Thoracic aorta (tissue), 2 donors: Measurements from ENCODE around the gene NTSR1. TPM values are rescaled to one million over a fixed set of nuclear protein-coding genes. Genes with fewer than 3 reads are reported as not detected.

ENCODE experiments used
- ATAC-seq: fragments of 150-250 bp; one replicate; pipeline ENCODE4 v1.8.0; 2017; ENCODE audit warnings: low read depth; ENCODE audit not compliant: insufficient number of reproducible peaks, low FRiP score
- DNase-seq: peaks from one replicate; pipeline ENCODE4 v3.0.0-alpha.2; 2020; ENCODE audit warnings: low spot score
- H3K27ac ChIP-seq, 2 donors: fragments of 200-600 bp; sonication (generic); 1 replicate in 1 of 2; 2 replicates in 1 of 2; pipeline ENCODE4 v1.5.1; 2016; ENCODE audit warnings: mild to moderate bottlenecking in 2 of 2, moderate library complexity in 2 of 2
- H3K27me3 ChIP-seq: fragments of 200-600 bp; sonication (generic); replicated peaks from 2 replicates; pipeline ENCODE4 v1.6.0; 2016; ENCODE audit warnings: mild to moderate bottlenecking; ENCODE audit not compliant: insufficient read depth
- H3K36me3 ChIP-seq: fragments of 200-600 bp; sonication (generic); one replicate; pipeline ENCODE4 v1.5.1; 2016
- H3K4me1 ChIP-seq, 2 donors: fragments of 200-600 bp; sonication (generic); 1 replicate in 1 of 2; 2 replicates in 1 of 2; pipeline versions ENCODE4 v1.5.1 to v1.6.0; 2016; ENCODE audit warnings: low read depth in 2 of 2, mild to moderate bottlenecking in 1 of 2; ENCODE audit not compliant: control insufficient read depth in 1 of 2
- H3K4me3 ChIP-seq: fragments of 200-600 bp; sonication (generic); 2 replicates; pipeline ENCODE4 v1.5.1; 2016; ENCODE audit warnings: mild to moderate bottlenecking
- H3K9me3 ChIP-seq: fragments of 200-600 bp; sonication (generic); 2 replicates; pipeline ENCODE4 v1.5.1; 2016
- total RNA-seq, 2 donors: library from RNA; depleted of rRNA; stranded (reverse); fragments of >200 nt; gene quantifications; one replicate each; pipeline versions ENCODE4 v1.1.0 to v1.2.3, GENCODE V29; 2016
- TF ChIP-seq, protein P1 (sequence below): fragments of 200-600 bp; sonication (generic); IDR thresholded peaks from one replicate; pipeline ENCODE4 v1.5.1; 2019; ENCODE audit warnings: antibody characterized with exemption

NTSR1 gene
- total RNA-seq, 2 donors from 2014 or later: not detected

DNA sequence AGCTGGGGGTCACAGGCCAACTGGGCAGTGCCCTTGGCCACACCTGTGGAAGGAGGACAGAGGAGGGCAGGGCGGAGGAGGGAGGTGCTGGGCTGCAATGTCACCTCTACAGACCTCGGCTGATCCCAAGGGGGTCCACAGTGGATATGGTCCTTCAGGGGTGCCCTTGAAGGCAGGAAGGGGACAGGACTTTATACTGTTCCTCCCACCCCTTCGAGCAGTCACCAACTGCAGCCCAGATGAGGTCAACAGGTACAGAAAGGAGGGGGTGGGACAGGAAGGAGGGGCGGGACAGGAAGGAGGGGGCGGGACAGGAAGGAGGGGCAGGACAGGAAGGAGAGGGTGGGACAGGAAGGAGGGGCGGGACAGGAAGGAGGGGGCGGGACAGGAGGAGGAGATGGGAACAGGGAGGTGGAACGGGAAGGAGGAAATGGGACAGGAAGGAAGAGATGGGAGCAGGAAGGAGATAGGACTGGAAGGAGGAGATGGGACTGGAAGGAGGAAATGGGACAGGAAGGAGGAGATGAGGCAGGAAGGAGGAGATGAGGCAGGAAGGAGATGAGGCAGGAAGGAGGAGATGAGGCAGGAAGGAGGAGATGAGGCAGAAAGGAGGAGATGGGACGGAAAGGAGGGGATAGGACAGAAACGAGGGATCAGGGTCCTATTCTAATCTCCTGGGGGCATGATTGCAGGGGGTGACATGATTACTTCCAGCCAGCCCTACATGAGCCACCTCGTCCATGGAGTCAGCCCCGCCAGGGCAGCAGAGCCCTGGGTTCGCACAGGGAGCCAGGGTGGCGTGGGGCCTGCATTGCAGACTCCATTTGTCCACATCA, 68.3 kb downstream of the NTSR1 start:
- H3K27ac ChIP-seq: no peak overlapping the region
- H3K36me3 ChIP-seq: no peaks in the 10 kb centered on the region
- no peaks in the 10 kb centered on the region for H3K27me3 ChIP-seq
- DNase-seq (no peak), ATAC-seq (no peak)
- H3K9me3 ChIP-seq: no peaks in the 10 kb centered on the region
- H3K4me3 ChIP-seq: no peak overlapping the region
- H3K4me1 ChIP-seq: peaks cover 4 to 11% of the 10 kb centered on the region in 2 donors
- TF ChIP-seq, protein P1, sequence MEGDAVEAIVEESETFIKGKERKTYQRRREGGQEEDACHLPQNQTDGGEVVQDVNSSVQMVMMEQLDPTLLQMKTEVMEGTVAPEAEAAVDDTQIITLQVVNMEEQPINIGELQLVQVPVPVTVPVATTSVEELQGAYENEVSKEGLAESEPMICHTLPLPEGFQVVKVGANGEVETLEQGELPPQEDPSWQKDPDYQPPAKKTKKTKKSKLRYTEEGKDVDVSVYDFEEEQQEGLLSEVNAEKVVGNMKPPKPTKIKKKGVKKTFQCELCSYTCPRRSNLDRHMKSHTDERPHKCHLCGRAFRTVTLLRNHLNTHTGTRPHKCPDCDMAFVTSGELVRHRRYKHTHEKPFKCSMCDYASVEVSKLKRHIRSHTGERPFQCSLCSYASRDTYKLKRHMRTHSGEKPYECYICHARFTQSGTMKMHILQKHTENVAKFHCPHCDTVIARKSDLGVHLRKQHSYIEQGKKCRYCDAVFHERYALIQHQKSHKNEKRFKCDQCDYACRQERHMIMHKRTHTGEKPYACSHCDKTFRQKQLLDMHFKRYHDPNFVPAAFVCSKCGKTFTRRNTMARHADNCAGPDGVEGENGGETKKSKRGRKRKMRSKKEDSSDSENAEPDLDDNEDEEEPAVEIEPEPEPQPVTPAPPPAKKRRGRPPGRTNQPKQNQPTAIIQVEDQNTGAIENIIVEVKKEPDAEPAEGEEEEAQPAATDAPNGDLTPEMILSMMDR: no peak

DNA sequence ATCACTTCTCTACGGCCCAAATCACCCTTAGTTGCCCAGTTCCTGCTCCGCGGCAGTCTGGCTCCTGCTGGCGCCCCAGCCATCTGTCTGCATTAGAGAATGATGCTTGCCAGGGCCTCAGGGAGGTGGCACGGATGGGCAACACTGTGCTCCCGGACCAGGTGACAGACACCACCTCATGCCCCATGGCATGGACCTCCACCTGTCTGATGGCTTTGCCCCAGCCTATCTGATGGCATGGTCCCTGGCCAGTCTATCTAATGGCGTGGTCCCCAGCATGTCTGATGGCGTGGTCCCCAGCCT, 68.8 kb downstream of the NTSR1 start:
- Histone ChIP-seq H3K27me3 (no peaks in the 10 kb centered on the region), H3K36me3 (no peaks in the 10 kb centered on the region), H3K4me3 (no peak overlapping the region), H3K9me3 (no peaks in the 10 kb centered on the region), H3K27ac (no peak overlapping the region), H3K4me1 (peaks cover 4 to 11% of the 10 kb centered on the region in 2 donors)
- DNase-seq (no peak), ATAC-seq (no peak)
- TF ChIP-seq, protein P1: no peak

DNA sequence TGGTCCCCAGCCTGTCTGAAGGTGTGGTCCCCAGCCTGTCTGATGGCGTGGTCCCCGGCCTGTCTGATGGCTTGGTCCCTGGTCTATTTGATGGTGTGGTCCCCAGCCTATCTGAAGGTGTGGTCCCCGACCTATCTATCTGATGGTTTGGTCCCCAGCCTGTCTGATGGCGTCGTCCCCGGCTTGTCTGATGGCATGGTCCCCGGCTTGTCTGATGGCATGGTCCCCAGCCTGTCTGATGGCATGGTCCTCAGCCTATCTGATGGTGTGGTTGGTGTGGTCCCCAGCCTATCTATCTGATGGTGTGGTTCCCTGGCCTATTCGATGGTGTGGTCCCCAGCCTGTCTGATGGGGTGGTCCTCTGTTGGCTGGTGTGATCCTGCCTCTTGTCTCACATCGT, 69.4 kb downstream of the NTSR1 start:
- Histone ChIP-seq H3K4me3 (no peak overlapping the region), H3K27me3 (no peaks in the 10 kb centered on the region), H3K9me3 (no peaks in the 10 kb centered on the region), H3K4me1 (peaks cover 3 to 7% of the 10 kb centered on the region in 2 donors), H3K36me3 (no peaks in the 10 kb centered on the region), H3K27ac (no peak overlapping the region)
- DNase-seq: no peak
- ATAC-seq: no peak
- TF ChIP-seq, protein P1: no peak

DNA sequence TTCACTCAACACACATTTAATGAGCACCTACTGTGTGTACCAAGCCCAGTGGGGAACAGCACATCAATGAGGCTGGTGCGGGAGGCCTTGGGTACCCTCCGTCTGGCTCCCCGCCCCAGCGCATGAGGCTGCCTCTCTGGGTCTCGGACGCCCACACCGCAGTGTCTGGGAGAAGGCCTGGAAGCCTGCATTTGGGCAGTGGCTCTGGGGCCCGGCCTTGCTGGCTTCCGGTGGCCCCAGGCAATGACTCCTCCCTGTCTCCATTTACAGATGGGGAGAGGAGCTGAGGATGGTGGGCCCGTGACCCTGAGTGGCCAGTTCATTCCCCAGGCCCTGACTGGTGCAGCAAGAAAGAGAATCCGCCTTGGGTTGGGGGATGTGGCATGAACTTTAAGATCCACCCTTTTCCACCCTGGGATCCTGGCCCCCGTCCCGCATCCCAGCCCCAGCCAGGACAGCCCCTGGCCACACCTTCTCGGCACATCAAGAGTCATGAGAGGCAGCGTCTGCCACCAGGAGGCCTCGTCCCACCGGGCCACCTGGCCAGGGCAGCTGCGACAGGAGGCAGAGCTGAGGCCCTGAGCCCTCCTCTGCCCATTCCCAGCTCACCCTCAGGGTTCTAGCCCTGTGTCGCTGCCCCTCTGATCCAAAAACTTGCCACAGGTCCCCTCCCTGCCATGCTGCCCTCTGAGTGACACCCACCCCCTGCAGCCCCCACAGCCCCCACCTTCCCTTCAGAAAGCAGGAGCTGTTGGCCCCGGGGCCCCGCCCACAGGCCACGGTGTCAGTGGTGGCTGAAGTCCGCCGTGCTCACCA, 70.2 kb downstream of the NTSR1 start:
- no peak for DNase-seq
- H3K27me3 ChIP-seq: no peaks in the 10 kb centered on the region

DNA sequence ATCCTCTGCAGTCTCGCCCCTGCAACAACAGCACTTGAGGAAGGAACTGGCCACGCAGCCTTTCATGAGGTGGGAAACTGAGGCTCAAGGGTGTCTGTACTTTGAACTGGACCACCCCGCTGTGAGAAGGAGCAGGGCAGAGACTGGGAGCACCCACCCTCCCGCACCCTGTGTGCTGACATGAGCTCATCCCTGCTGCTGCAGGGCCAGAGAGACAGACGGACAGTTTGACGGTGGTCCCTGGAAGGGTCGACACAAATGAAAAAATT, 70.7 kb downstream of the NTSR1 start:
- no peaks in the 10 kb centered on the region for H3K9me3 ChIP-seq
- H3K4me1 ChIP-seq: no peaks in the 10 kb centered on the region
- no peak for DNase-seq
- ATAC-seq: no peak
- H3K27me3 ChIP-seq: no peaks in the 10 kb centered on the region
- TF ChIP-seq, protein P1: no peak
- H3K4me3 ChIP-seq: no peak overlapping the region
- no peak overlapping the region for H3K27ac ChIP-seq
- no peaks in the 10 kb centered on the region for H3K36me3 ChIP-seq

More for the DNA sequence above, 70.2 kb downstream of the NTSR1 start:
- TF ChIP-seq, protein P1: no peak
- no peaks in the 10 kb centered on the region for H3K9me3 ChIP-seq
- H3K27ac ChIP-seq: no peak overlapping the region
- H3K36me3 ChIP-seq: no peaks in the 10 kb centered on the region
- no peak for ATAC-seq
- no peak overlapping the region for H3K4me3 ChIP-seq
- no peaks in the 10 kb centered on the region for H3K4me1 ChIP-seq
